ENCODE results near the gene CD80.

CD80 gene

DNA sequence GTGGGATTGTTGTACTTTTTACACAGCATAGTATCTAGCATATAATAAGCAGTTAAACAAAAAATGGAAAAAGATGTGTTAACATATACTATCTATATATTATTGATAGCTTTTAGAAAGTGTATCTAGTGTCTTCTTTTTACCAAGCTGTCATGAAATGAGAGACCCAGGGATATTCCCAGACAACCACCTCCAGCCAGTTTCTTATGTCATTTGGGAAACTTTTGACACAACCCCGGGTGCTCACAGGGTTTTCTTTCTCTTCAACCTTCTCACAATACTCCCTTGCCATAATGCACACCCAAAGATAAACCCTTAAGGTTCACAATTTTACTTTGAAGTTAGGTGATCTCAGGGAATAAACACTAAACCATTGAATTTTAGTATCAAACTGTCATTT is 33.4 kb upstream of the CD80 start:
- no peaks in the 10 kb centered on the region for H3K79me2 ChIP-seq
- no peak overlapping the region for H3K27ac ChIP-seq
- no peak overlapping the region for H3K9ac ChIP-seq
- H2AFZ ChIP-seq, result no peak overlapping the region
- H3K4me1 ChIP-seq, result peaks cover 11% of the 10 kb centered on the region
- no peaks in the 10 kb centered on the region for H3K36me3 ChIP-seq (ENCODE audit: control insufficient read depth, insufficient read depth, low read length)
- H3K4me3 ChIP-seq (ENCODE audit: low read depth, low read length), result no peak overlapping the region
- TF ChIP-seq, protein P1, sequence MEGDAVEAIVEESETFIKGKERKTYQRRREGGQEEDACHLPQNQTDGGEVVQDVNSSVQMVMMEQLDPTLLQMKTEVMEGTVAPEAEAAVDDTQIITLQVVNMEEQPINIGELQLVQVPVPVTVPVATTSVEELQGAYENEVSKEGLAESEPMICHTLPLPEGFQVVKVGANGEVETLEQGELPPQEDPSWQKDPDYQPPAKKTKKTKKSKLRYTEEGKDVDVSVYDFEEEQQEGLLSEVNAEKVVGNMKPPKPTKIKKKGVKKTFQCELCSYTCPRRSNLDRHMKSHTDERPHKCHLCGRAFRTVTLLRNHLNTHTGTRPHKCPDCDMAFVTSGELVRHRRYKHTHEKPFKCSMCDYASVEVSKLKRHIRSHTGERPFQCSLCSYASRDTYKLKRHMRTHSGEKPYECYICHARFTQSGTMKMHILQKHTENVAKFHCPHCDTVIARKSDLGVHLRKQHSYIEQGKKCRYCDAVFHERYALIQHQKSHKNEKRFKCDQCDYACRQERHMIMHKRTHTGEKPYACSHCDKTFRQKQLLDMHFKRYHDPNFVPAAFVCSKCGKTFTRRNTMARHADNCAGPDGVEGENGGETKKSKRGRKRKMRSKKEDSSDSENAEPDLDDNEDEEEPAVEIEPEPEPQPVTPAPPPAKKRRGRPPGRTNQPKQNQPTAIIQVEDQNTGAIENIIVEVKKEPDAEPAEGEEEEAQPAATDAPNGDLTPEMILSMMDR (IDR thresholded peaks at IDR 0.05), result no peak
- H3K9me3 ChIP-seq (ENCODE audit: control insufficient read depth, low read length), result no peaks in the 10 kb centered on the region
- no peaks in the 10 kb centered on the region for H3K27me3 ChIP-seq (ENCODE audit: control insufficient read depth, insufficient read depth, low read length)
- no peak overlapping the region for H3K4me2 ChIP-seq (ENCODE audit: low read length)

DNA sequence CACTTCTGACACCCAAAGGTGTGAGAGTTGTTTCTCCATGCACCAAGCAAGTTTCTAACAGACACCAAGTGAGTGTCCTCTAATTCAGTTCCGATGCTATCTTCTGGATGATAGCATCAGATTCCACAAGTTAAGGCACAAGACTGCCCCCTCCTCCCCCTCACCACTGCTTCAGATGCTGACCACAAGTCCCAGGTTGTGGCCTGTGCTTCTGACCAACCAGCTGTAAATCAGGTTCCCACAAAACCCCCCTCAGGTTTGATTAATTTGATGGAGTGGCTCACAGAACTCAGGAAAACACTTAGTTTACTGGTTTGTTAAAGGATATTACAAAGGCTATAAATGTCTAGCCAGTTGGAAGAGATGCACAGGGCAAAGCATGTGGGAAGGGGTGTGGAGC is 31.3 kb upstream of the CD80 start:
- H3K9ac ChIP-seq, result no peak overlapping the region
- no peaks in the 10 kb centered on the region for H3K27me3 ChIP-seq (ENCODE audit: control insufficient read depth, insufficient read depth, low read length)
- H3K4me2 ChIP-seq (ENCODE audit: low read length), result no peak overlapping the region
- H3K36me3 ChIP-seq (ENCODE audit: control insufficient read depth, insufficient read depth, low read length), result no peaks in the 10 kb centered on the region
- H3K27ac ChIP-seq, result no peak overlapping the region
- H3K9me3 ChIP-seq (ENCODE audit: control insufficient read depth, low read length), result no peaks in the 10 kb centered on the region
- TF ChIP-seq, protein P1 (IDR thresholded peaks at IDR 0.05), result no peak
- H3K79me2 ChIP-seq, result no peaks in the 10 kb centered on the region
- H3K4me1 ChIP-seq, result peaks cover 5% of the 10 kb centered on the region
- H3K4me3 ChIP-seq (ENCODE audit: low read depth, low read length), result no peak overlapping the region
- H2AFZ ChIP-seq, result no peak overlapping the region

DNA sequence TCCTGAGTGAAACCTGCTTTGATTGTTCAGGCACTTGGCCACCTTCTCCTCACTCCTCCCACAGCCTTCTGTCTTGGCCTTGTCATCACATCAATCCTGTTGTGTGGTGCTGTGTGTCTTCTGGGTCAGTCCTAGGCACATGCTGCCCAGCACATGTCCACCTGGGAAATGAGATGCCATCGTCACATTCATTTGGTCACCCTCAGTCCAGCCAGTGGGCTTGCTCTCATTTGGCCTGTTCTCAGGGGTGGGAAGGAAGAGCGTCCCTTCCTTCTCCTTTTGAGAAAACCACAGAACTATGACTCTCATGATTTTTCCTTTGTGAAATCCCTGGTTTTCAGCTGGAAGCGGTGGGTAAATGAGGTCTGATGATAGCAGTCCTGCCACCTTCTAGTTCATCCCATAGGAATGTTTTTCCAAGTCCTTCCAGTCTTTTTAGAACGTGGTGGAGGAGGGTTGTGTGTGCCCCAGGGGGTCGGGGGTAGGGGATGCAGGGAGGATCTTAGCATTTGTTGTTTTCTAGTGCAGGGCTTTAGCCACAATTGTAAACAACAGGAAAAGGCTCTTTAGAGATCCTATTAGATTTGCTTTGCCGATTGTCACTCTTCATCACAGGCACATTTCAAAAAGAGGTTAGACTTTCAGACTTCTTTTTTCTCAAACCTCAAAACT is 29.8 kb upstream of the CD80 start:
- TF ChIP-seq, protein P1 (IDR thresholded peaks at IDR 0.05), result no peak
- H3K4me2 ChIP-seq (ENCODE audit: low read length), result no peak overlapping the region
- H3K27me3 ChIP-seq (ENCODE audit: control insufficient read depth, insufficient read depth, low read length), result no peaks in the 10 kb centered on the region
- H3K79me2 ChIP-seq, result no peaks in the 10 kb centered on the region
- no peaks in the 10 kb centered on the region for H3K36me3 ChIP-seq (ENCODE audit: control insufficient read depth, insufficient read depth, low read length)
- H3K9ac ChIP-seq, result no peak overlapping the region
- H3K27ac ChIP-seq, result no peak overlapping the region
- no peak overlapping the region for H3K4me3 ChIP-seq (ENCODE audit: low read depth, low read length)
- H3K4me1 ChIP-seq, result no peaks in the 10 kb centered on the region
- no peak overlapping the region for H2AFZ ChIP-seq
- H3K9me3 ChIP-seq (ENCODE audit: control insufficient read depth, low read length), result no peaks in the 10 kb centered on the region

DNA sequence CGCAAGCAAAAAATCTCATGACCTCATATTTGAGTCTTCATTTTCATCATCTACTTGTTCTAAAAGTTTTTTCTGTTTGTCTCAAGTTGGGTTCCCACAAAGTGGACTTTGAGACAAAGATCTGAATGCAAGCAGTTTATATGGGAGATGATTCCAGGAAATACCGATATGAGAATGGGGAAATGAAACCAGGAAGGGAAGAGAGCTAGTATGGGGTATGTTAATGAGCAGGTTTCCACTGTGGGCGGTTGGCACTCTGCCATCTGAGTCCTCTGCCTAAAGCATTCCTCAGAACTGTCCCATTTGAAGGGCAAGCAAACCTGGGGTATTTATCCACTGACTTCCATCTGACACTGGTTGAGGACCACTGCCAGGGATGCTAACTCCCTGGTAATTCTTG is 28.7 kb upstream of the CD80 start:
- Histone ChIP-seq H3K4me1 (no peaks in the 10 kb centered on the region), H3K9ac (no peak overlapping the region), H3K4me2 (ENCODE audit: low read length) (no peak overlapping the region), H3K27ac (peak overlapping the region; percentile 46), H3K4me3 (ENCODE audit: low read depth, low read length) (no peak overlapping the region), H3K36me3 (ENCODE audit: control insufficient read depth, insufficient read depth, low read length) (no peaks in the 10 kb centered on the region), H3K79me2 (no peaks in the 10 kb centered on the region), H2AFZ (no peak overlapping the region), H3K27me3 (ENCODE audit: control insufficient read depth, insufficient read depth, low read length) (no peaks in the 10 kb centered on the region), H3K9me3 (ENCODE audit: control insufficient read depth, low read length) (no peaks in the 10 kb centered on the region)
- TF ChIP-seq, protein P1 (IDR thresholded peaks at IDR 0.05), result no peak

DNA sequence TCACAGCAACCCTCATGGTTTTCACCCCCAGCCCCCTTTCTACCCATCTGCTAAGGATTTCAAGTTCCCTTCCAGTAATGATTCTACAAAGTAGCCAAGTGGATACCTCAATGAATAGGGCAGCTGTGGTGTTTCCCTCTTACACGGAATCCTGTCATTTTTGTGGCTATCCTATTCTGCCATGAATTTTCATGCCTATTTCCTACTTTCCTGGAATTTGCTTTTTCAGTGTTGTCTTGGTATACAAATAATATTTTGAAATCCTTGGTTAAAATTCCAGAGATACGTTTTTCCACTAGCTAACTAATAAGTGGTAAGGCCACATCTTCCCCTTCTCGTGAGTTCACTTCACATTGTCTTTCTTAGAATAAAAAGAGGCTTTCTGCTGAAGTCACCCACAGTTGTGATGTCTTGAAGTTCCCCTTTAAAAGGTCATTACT is 27.3 kb upstream of the CD80 start:
- Histone ChIP-seq H2AFZ (no peak overlapping the region), H3K36me3 (ENCODE audit: control insufficient read depth, insufficient read depth, low read length) (no peaks in the 10 kb centered on the region), H3K27me3 (ENCODE audit: control insufficient read depth, insufficient read depth, low read length) (no peaks in the 10 kb centered on the region), H3K9me3 (ENCODE audit: control insufficient read depth, low read length) (no peaks in the 10 kb centered on the region), H3K4me2 (ENCODE audit: low read length) (no peak overlapping the region), H3K4me1 (no peaks in the 10 kb centered on the region), H3K79me2 (no peaks in the 10 kb centered on the region), H3K9ac (no peak overlapping the region), H3K27ac (no peak overlapping the region), H3K4me3 (ENCODE audit: low read depth, low read length) (no peak overlapping the region)
- TF ChIP-seq, protein P1 (IDR thresholded peaks at IDR 0.05), result no peak
